D721Med (cell line): ENCODE measurements around the gene GPN2.

ENCODE experiments used
- DNase-seq: peaks from one replicate; pipeline ENCODE4 v3.0.0; 2011; ENCODE audit warnings: low spot score; ENCODE audit not compliant: insufficient read length
- FAIRE-seq: peaks from 2 replicates; lab custom pipeline; 2011; peaks lifted over from hg19 to GRCh38; lab: Jason Lieb, UNC
- CTCF ChIP-seq: IDR thresholded peaks from 2 replicates; pipeline ENCODE4 v1.5.1; 2012; ENCODE audit warnings: mild to moderate bottlenecking, control low read depth; ENCODE audit not compliant: insufficient read depth; ENCODE audit errors: missing control alignments

The GPN2 gene

GRCh38 chr1:26900001-26900814 lies 10.1 kb upstream of the GPN2 start, which contains the start of gene GPATCH3:
TSS of gene GPATCH3 (minus strand) at chr1:26900467. CDS start at chr1:26900442, 25 bp downstream.
- FAIRE-seq (no peak), DNase-seq (peak; percentile 70)
- no peak for TF ChIP-seq CTCF

GRCh38 chr1:26897351-26897750 lies 7.3 kb upstream of the GPN2 start:
- FAIRE-seq (no peak), DNase-seq (no peak)
- no peak for TF ChIP-seq CTCF

- FAIRE-seq (no peak), DNase-seq (no peak)
- TF ChIP-seq CTCF: no peak
These were observed 4.2 kb upstream of the GPN2 start for GRCh38 chr1:26894263-26894662.

- DNase-seq (no peak), FAIRE-seq (no peak)
- no peak for TF ChIP-seq CTCF
These were observed 349 bp upstream of the GPN2 start for GRCh38 chr1:26890467-26890796.

- no peak for FAIRE-seq
- TF ChIP-seq CTCF: no peak
These were observed 1.9 kb downstream of the GPN2 start for GRCh38 chr1:26888231-26888630.

GRCh38 chr1:26887125-26887524 lies 3.0 kb downstream of the GPN2 start:
- DNase-seq: no peak
- TF ChIP-seq CTCF: peak; percentile 34
- no peak for FAIRE-seq

More at GRCh38 chr1:26888231-26888630, 1.9 kb downstream of the GPN2 start:
- no peak for DNase-seq
